Breast epithelium (tissue), 3 donors: ENCODE data around the gene GRK5.

Experiments
- CTCF ChIP-seq, 3 donors: fragments of 450-650 bp; IDR thresholded peaks; one replicate each; pipeline ENCODE4 v1.5.1; 2016 to 2017; ENCODE audit warnings: antibody characterized with exemption in 3 of 3, mild to moderate bottlenecking in 3 of 3, moderate library complexity in 3 of 3
- POLR2A ChIP-seq: fragments of 450-650 bp; IDR thresholded peaks from one replicate; pipeline ENCODE4 v1.6.1; 2016; ENCODE audit warnings: antibody characterized with exemption, mild to moderate bottlenecking, moderate library complexity

- no peak for TF ChIP-seq CTCF (IDR thresholded peaks at IDR 0.05)
- no peak for TF ChIP-seq POLR2A
Measured at GRCh38 chr10:119462773-119463172, 255.4 kb downstream of the GRK5 start.
